SH-SY5Y (cell line): Measurements from ENCODE around the gene ATL3.

Experiments used
- GATA2 ChIP-seq: IDR thresholded peaks from 2 replicates; pipeline ENCODE4 v1.6.1; 2011; ENCODE audit warnings: mild to moderate bottlenecking, low read depth, low read length
- GATA3 ChIP-seq: IDR thresholded peaks from 2 replicates; pipeline ENCODE4 v1.6.1; 2011; ENCODE audit warnings: low read depth, mild to moderate bottlenecking, low read length, moderate library complexity

DNA sequence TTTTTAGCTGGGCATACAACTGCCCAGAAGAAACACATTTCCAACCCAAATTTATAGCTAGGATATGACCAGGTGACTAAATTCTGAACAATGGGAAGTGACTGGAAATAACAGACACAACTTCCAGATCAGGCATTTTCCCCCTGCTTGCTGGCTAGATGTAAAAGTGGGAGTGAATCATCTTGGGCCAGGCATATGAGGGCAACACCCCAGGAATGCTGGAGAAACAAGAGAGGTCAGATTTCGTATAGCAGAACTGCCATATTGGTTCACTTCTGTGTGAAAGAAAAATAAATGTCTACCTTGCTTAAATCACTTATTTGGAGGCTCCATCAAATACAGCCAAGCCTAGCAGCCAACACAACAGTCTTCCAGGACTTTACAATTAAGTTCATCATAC is 7.4 kb downstream of the ATL3 start:
- no peak for TF ChIP-seq GATA2
- TF ChIP-seq GATA3, result no peak
